ENCODE measurements around the gene NAAA. TPM values are rescaled to one million over a fixed set of nuclear protein-coding genes. Genes with fewer than 3 reads are reported as not detected.
"Not testable (repeated sequence)": the region's sequence is repeated elsewhere in the genome, so short reads cannot be mapped to it uniquely, and the experiment has no call there.

The NAAA gene
- total RNA-seq, 2 donors from 2014 or later = 174 to 1,058 TPM

DNA sequence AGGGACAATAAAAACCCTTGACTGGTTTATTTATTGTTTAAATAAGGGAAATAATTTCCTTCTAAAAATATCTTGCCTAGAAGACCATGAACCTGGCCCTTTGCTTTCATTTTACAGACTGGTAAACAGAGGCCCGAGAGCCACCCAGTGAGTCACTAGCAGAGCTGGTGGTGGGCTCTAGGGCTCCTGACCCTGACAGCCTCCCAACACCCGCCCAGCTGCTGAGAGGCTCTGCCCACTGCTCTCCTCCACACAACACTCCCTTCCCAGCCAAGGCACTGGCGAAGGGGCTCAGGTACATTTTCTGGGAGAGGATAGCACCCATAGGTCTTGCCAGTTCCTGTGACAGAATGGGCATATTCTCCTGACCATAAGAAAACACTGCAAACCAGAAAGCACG, 20.5 kb downstream of the NAAA start:
- intact Hi-C loops (cut with DNase I) = no loop called here
- H3K4me1 ChIP-seq (replicated peaks) = peaks cover 4% of the 10 kb centered on the region
- H3K36me3 ChIP-seq = no peaks in the 10 kb centered on the region
- TF ChIP-seq POLR2A (IDR thresholded peaks at IDR 0.05) (no peak), POLR2AphosphoS5 (IDR thresholded peaks at IDR 0.05) (no peak)
- TF ChIP-seq, protein P1, sequence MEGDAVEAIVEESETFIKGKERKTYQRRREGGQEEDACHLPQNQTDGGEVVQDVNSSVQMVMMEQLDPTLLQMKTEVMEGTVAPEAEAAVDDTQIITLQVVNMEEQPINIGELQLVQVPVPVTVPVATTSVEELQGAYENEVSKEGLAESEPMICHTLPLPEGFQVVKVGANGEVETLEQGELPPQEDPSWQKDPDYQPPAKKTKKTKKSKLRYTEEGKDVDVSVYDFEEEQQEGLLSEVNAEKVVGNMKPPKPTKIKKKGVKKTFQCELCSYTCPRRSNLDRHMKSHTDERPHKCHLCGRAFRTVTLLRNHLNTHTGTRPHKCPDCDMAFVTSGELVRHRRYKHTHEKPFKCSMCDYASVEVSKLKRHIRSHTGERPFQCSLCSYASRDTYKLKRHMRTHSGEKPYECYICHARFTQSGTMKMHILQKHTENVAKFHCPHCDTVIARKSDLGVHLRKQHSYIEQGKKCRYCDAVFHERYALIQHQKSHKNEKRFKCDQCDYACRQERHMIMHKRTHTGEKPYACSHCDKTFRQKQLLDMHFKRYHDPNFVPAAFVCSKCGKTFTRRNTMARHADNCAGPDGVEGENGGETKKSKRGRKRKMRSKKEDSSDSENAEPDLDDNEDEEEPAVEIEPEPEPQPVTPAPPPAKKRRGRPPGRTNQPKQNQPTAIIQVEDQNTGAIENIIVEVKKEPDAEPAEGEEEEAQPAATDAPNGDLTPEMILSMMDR (IDR thresholded peaks at IDR 0.05) = no peak
- no peaks in the 10 kb centered on the region for H3K9me3 ChIP-seq
- whole genome bisulfite sequencing = 79% methylated on average over 4 of the region's 4 CpGs
- no peak overlapping the region for H3K4me3 ChIP-seq
- no peak for DNase-seq (ENCODE audit: low spot score)
- H3K27me3 ChIP-seq (replicated peaks; ENCODE audit: insufficient read depth) = no peaks in the 10 kb centered on the region
- peak overlapping the region in 1 of 2 donors; percentile 33 for H3K27ac ChIP-seq

DNA sequence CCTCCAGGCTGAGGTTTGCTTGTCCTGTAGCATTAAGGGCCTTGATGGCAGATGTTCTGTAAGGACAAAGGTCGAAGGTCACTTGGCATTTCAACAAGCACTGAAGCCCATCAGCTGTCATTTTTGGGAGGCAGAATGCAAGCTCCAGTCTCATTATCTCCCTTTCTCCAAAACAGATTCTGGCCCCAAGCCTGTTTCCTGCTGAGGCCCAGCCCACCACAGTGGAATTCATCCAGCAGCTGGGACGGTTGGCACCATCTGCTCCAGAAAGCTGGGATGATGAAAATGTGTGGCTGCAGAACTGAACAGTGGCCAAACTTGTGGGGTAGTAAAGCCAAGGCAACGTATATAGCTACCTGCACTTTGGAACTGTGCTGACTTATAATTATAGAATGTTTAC, 20.9 kb downstream of the NAAA start:
- Histone ChIP-seq H3K27ac (peak overlapping the region in 1 of 2 donors; percentile 33), H3K9me3 (no peaks in the 10 kb centered on the region), H3K4me1 (replicated peaks) (peaks cover 4% of the 10 kb centered on the region), H3K4me3 (no peak overlapping the region), H3K27me3 (replicated peaks; ENCODE audit: insufficient read depth) (no peaks in the 10 kb centered on the region), H3K36me3 (no peaks in the 10 kb centered on the region)
- intact Hi-C loops (cut with DNase I) = loop anchor here (10.0 kb wide), 1 partner anchor 145 kb away; no protein-coding TSS in a partner anchor
- TF ChIP-seq POLR2AphosphoS5 (IDR thresholded peaks at IDR 0.05) = no peak
- TF ChIP-seq, protein P1 (IDR thresholded peaks at IDR 0.05) = no peak
- TF ChIP-seq POLR2A (IDR thresholded peaks at IDR 0.05) = no peak
- no peak for DNase-seq (ENCODE audit: low spot score)
- 36% methylated on average over 3 of the region's 3 CpGs for WGBS

DNA sequence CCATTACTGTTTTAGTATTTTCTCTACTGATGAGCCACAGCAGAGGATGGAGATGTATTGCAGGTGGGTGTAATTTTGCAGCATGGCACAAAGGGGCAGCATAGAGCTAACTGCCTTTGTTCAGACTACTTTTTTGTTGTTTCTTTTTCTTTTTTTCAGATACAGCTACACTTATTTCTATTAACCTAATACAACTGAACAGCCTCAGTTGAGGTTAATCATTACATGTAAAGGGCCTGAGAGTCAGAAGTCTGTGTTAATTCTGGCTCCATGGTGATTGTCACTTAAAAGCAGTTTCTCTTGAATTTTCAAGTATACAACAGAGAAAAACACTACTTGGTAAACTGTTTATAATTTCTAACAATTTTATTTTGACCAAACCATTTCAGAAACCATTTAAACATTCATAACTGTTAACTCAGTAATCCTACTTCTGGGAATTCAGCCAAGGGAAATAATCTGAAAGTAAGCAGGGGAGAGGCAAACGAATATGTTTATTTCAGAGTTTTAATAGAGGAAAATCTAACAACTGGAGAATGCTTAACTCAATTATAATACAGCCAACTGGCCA, 24.6 kb downstream of the NAAA start:
- WGBS = 11% methylated on average over 1 of the region's 1 CpG
- Histone ChIP-seq H3K27ac (peak overlapping the region; percentile 20 to 62), H3K27me3 (replicated peaks; ENCODE audit: insufficient read depth) (no peaks in the 10 kb centered on the region), H3K4me3 (no peak overlapping the region), H3K36me3 (no peaks in the 10 kb centered on the region), H3K9me3 (no peaks in the 10 kb centered on the region), H3K4me1 (replicated peaks) (peaks cover 4% of the 10 kb centered on the region)
- TF ChIP-seq, protein P1 (IDR thresholded peaks at IDR 0.05) = peak; percentile 38 to 64 (median 55)
- TF ChIP-seq POLR2A (IDR thresholded peaks at IDR 0.05) (no peak), POLR2AphosphoS5 (IDR thresholded peaks at IDR 0.05) (peak; percentile 48)
- intact Hi-C loops (cut with DNase I) = loop anchor here (10.0 kb wide), 1 partner anchor 149 kb away; no protein-coding TSS in a partner anchor
- DNase-seq (ENCODE audit: low spot score) = no peak

DNA sequence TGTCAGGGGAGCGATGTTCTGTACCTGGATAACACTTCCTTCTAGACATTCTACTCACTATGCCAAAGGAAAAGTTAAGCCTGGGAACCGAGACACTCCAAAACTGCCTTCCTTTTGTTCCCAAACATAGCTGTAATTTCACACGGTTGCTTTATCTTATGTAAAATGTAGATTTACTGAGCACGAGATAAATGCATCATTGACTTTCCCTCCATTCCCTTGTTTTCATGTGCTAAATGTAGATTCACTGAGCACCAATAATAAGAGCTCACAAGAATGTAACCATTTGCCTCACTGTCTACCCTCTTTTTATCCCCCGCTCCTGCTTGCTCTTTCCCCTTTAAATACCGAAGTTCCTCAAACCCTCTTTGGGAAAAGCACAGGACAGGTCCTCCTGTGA, 27.8 kb downstream of the NAAA start:
- no peak overlapping the region for H3K4me3 ChIP-seq
- intact Hi-C loops (cut with DNase I) = loop anchor here (10.0 kb wide), 1 partner anchor 152 kb away; no protein-coding TSS in a partner anchor
- DNase-seq (ENCODE audit: low spot score) = no peak
- no peaks in the 10 kb centered on the region for H3K9me3 ChIP-seq
- no peaks in the 10 kb centered on the region for H3K4me1 ChIP-seq (replicated peaks)
- no peaks in the 10 kb centered on the region for H3K36me3 ChIP-seq
- no peak overlapping the region for H3K27ac ChIP-seq
- 64% methylated on average over 6 of the region's 6 CpGs for WGBS
- TF ChIP-seq, protein P1 (IDR thresholded peaks at IDR 0.05) = no peak
- TF ChIP-seq POLR2A (IDR thresholded peaks at IDR 0.05) = no peak
- no peak for TF ChIP-seq POLR2AphosphoS5 (IDR thresholded peaks at IDR 0.05)
- H3K27me3 ChIP-seq (replicated peaks; ENCODE audit: insufficient read depth) = no peaks in the 10 kb centered on the region

DNA sequence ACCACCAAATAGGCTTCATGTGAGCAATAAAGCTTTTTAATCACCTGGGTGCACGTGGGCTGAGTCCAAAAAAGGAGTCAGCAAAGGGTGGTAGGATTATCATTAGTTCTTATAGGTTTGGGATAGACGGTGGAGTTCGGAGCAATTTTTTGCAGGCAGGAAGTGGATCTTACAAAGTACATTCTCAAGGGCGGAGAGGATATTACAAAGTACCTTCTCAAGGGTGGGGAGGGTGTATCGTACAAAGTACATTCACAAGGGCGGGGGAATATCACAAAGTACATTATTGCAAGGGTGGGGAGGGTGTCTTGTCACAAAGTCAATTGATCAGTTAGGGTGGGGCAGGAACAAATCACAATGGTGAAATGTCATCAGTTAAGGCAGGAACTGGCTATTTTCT, 30.0 kb downstream of the NAAA start:
- H3K27me3 ChIP-seq (replicated peaks; ENCODE audit: insufficient read depth); H3K4me3 ChIP-seq; H3K4me1 ChIP-seq (replicated peaks); DNase-seq (ENCODE audit: low spot score); H3K27ac ChIP-seq; H3K36me3 ChIP-seq; H3K9me3 ChIP-seq: not testable (repeated sequence)
- intact Hi-C loops (cut with DNase I) = loop anchor here (10.0 kb wide), 1 partner anchor 154 kb away; no protein-coding TSS in a partner anchor
- 94% methylated on average over 6 of the region's 6 CpGs for WGBS
